Esophagus muscularis mucosa (tissue), 3 donors: ENCODE results near the gene KIFC1.

Experiments
- POLR2AphosphoS5 ChIP-seq, 2 donors: sonication (generic); formaldehyde crosslinking; IDR thresholded peaks; one replicate each; pipeline ENCODE4 v1.6.1; 2017; ENCODE audit warnings: antibody characterized with exemption in 2 of 2
- TF ChIP-seq, protein P1 (sequence below), 3 experiments: fragments of 200-600 bp in 2 of 3; fragments of 450-650 bp in 1 of 3; sonication (generic) in 2 of 3; IDR thresholded peaks; one replicate each; pipeline ENCODE4 v1.5.1; 2017 to 2019; ENCODE audit warnings: antibody characterized with exemption in 3 of 3, mild to moderate bottlenecking in 2 of 3, moderate library complexity in 1 of 3

- TF ChIP-seq, protein P1, sequence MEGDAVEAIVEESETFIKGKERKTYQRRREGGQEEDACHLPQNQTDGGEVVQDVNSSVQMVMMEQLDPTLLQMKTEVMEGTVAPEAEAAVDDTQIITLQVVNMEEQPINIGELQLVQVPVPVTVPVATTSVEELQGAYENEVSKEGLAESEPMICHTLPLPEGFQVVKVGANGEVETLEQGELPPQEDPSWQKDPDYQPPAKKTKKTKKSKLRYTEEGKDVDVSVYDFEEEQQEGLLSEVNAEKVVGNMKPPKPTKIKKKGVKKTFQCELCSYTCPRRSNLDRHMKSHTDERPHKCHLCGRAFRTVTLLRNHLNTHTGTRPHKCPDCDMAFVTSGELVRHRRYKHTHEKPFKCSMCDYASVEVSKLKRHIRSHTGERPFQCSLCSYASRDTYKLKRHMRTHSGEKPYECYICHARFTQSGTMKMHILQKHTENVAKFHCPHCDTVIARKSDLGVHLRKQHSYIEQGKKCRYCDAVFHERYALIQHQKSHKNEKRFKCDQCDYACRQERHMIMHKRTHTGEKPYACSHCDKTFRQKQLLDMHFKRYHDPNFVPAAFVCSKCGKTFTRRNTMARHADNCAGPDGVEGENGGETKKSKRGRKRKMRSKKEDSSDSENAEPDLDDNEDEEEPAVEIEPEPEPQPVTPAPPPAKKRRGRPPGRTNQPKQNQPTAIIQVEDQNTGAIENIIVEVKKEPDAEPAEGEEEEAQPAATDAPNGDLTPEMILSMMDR (IDR thresholded peaks at IDR 0.05): no peak
- TF ChIP-seq POLR2AphosphoS5 (IDR thresholded peaks at IDR 0.05): no peak
Measured at GRCh38 chr6:33437666-33438065, 46.0 kb downstream of the KIFC1 start.
